Lung (tissue), 12 donors: ENCODE data around the gene ZNF436. TPM values are rescaled to one million over a fixed set of nuclear protein-coding genes. Genes with fewer than 3 reads are reported as not detected.

ENCODE experiments used
- ATAC-seq: fragments of 200-7000 bp; cut with Tn5 transposase; one replicate; pipeline ENCODE4 v1.9.1; 2020; ENCODE audit warnings: moderate number of reproducible peaks; ENCODE audit not compliant: insufficient read depth, low FRiP score
- DNase-seq, 3 donors: peaks; one replicate each; pipeline ENCODE4 v3.0.0-alpha.2; 2013 to 2017
- H3K27ac ChIP-seq, 2 donors: one replicate each; pipeline ENCODE4 v1.5.1; 2013; ENCODE audit warnings: mild to moderate bottlenecking in 2 of 2, moderate library complexity in 2 of 2, control low read depth in 1 of 2, inconsistent platforms in 1 of 2, low read depth in 1 of 2, low read length in 1 of 2
- H3K27me3 ChIP-seq, 3 donors: one replicate each; pipeline ENCODE4 v1.5.1; 2013; ENCODE audit warnings: low read length in 2 of 3; ENCODE audit not compliant: control insufficient read depth in 3 of 3, insufficient read depth in 3 of 3
- H3K36me3 ChIP-seq, 4 donors: one replicate each; pipeline ENCODE4 v1.5.1; 2013; ENCODE audit warnings: low read length in 4 of 4, mild to moderate bottlenecking in 1 of 4, moderate library complexity in 1 of 4; ENCODE audit not compliant: control insufficient read depth in 4 of 4, insufficient read depth in 4 of 4
- H3K4me1 ChIP-seq, 5 donors: one replicate each; pipeline ENCODE4 v1.5.1; 2013; ENCODE audit warnings: low read length in 5 of 5, mild to moderate bottlenecking in 2 of 5, moderate library complexity in 1 of 5; ENCODE audit not compliant: control insufficient read depth in 5 of 5, insufficient read depth in 5 of 5
- H3K4me3 ChIP-seq: one replicate; pipeline ENCODE4 v1.5.1; 2013; ENCODE audit warnings: mild to moderate bottlenecking, control low read depth, moderate library complexity
- H3K9ac ChIP-seq, 2 donors: one replicate each; pipeline ENCODE4 v1.5.1; 2013; ENCODE audit warnings: low read length in 2 of 2, control low read depth in 1 of 2; ENCODE audit not compliant: insufficient read depth in 1 of 2
- H3K9me3 ChIP-seq, 4 donors: one replicate each; pipeline ENCODE4 v1.5.1; 2013; ENCODE audit warnings: low read length in 3 of 4, mild to moderate bottlenecking in 1 of 4, moderate library complexity in 1 of 4; ENCODE audit not compliant: control insufficient read depth in 4 of 4, insufficient read depth in 3 of 4
- WGBS, 2 donors: extraction: QIAGEN DNeasy Blood & Tissue Kit; methylation state at CpG; one replicate each; pipeline ENCODE4 v1.1.7; 2013; 5-methylcytosine and 5-hydroxymethylcytosine counted together
- polyA plus RNA-seq, 2 donors: library from polyadenylated mRNA; stranded (reverse); fragments of 200-250 nt; gene quantifications; one replicate each; pipeline ENCODE4 v1.2.1, GENCODE V29; 2013
- total RNA-seq, 2 donors: library from RNA; depleted of rRNA in 1 of 2; stranded (reverse); fragments of >200 nt in 1 of 2; gene quantifications; one replicate each; pipeline ENCODE4 v1.2.1, GENCODE V29; 2014 to 2021
- TF ChIP-seq, protein P1 (sequence below): IDR thresholded peaks from 2 replicates; pipeline ENCODE4 v1.5.1; 2012; ENCODE audit warnings: mild to moderate bottlenecking; ENCODE audit errors: control extremely low read depth, extremely low read depth
- donor health status: control.
- donor health status: control.
- donor health status: Bipolar disorder and iron deficiency.
- donor health status: healthy.
- donor health status: DM: yes; HTN: yes; CAD: no.

Gene ZNF436
- total and polyA plus RNA-seq, 4 donors: 2.1 to 30.9 (median 6.6) TPM

DNA sequence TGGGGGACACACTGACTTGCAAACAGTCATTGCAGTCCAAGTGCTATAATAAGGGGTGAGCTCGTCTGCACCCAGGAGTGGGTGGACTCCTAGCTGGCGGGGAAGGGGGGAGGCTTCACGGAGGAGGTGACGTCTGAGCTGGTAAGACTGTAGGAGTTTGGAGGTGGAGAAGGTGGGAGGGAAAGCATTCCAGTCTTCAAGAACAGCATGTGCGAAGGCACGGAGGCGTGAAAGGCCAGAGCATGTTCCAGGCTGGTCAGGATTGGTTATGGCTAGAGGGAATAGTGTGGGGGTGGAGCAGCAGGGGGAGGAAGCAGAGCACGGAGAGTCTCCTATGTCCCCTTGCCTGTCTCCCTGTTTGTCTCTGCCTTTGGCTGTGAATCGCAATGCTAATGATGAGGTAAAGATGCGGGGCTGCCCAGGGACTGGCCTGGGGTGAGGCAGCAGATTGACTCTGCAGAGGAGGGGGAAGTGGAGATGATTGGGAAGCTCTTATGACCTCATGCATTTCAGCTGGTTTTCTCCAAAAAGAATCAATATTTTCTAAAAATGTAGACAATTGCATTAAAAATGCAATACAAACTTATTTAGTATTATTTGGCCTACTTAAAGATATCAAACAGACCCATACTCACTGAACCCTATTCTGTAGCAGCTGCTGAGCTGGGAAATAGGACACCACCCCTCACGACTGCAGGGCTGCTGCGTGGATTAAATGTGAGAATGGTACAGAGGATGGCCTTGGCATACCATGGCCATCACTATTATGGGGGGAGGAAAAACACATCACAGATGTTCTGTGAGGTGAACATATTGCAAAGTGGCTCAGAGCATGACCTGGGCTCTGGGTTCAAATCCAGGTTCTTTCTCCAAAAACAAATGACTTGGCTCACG is 2.6 kb upstream of the ZNF436 start:
- Histone ChIP-seq H3K27ac (no peak overlapping the region), H3K27me3 (no peaks in the 10 kb centered on the region), H3K4me1 (peaks cover 12 to 28% (median 17%) of the 10 kb centered on the region in 5 donors), H3K4me3 (no peak overlapping the region), H3K9me3 (no peaks in the 10 kb centered on the region), H3K36me3 (peaks cover 0 to 17% (median 1%) of the 10 kb centered on the region in 4 donors), H3K9ac (no peak overlapping the region)
- ATAC-seq: no peak
- TF ChIP-seq, protein P1, sequence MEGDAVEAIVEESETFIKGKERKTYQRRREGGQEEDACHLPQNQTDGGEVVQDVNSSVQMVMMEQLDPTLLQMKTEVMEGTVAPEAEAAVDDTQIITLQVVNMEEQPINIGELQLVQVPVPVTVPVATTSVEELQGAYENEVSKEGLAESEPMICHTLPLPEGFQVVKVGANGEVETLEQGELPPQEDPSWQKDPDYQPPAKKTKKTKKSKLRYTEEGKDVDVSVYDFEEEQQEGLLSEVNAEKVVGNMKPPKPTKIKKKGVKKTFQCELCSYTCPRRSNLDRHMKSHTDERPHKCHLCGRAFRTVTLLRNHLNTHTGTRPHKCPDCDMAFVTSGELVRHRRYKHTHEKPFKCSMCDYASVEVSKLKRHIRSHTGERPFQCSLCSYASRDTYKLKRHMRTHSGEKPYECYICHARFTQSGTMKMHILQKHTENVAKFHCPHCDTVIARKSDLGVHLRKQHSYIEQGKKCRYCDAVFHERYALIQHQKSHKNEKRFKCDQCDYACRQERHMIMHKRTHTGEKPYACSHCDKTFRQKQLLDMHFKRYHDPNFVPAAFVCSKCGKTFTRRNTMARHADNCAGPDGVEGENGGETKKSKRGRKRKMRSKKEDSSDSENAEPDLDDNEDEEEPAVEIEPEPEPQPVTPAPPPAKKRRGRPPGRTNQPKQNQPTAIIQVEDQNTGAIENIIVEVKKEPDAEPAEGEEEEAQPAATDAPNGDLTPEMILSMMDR: no peak
- WGBS, 2 donors: 82 to 85% methylated on average over 13 of the region's 13 CpGs
- no peak for DNase-seq

DNA sequence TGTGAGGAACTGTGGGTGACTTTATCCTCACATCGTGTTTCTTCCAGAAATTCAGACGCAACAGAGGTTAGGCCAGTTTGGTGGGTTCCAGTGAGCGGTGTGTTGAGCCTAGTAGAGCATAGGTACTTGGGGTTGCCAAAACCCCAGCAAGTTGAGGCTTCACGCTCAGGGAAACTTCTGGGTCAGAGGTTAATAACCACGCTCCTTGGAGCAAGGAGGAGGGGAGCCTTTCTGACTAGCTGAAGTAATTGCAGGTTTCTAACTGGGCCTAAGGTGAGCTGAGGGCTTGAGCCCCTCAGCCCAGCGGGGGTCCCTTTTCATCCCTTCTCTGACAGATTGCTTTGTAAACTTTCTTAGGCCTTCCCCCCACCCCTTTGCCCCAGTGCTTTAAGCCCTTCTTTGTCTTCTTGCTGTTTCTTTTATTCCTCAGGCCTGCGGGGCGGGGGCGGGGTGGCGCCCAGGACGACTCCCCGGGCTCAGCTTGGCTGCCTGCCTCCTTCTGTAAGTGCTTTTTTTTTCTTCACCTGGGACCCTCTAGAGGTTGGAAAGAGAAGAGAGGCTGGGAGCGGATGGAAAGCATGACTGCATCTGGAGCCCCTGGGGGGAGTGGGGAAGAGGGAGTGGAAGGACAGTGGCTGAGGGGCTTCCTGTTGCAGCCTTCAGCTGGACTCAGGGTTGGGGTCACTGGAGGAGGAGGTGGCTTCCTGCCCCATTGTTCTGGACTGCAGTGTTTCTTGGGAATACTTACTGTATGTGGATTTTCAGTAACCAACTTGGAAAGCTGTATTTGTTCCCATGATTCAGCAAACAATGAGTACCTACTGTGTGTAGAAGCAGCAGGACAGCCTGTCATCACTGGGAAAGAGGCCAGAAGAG is 1.3 kb upstream of the ZNF436 start:
- H3K9ac ChIP-seq: peak overlapping the region in 1 of 2 donors; percentile 98
- peaks cover 12 to 28% (median 17%) of the 10 kb centered on the region in 5 donors for H3K4me1 ChIP-seq
- no peak for ATAC-seq
- H3K27me3 ChIP-seq: no peaks in the 10 kb centered on the region
- H3K27ac ChIP-seq: peak overlapping the region; percentile 55 to 94
- peaks cover 0 to 6% (median 0%) of the 10 kb centered on the region in 4 donors for H3K9me3 ChIP-seq
- peak; percentile 48 to 76 (median 65) for DNase-seq
- no peak overlapping the region for H3K4me3 ChIP-seq
- 45 to 57% methylated on average over 13 of the region's 13 CpGs for WGBS, 2 donors
- H3K36me3 ChIP-seq: peaks cover 0 to 28% (median 8%) of the 10 kb centered on the region in 4 donors
- TF ChIP-seq, protein P1: no peak

DNA sequence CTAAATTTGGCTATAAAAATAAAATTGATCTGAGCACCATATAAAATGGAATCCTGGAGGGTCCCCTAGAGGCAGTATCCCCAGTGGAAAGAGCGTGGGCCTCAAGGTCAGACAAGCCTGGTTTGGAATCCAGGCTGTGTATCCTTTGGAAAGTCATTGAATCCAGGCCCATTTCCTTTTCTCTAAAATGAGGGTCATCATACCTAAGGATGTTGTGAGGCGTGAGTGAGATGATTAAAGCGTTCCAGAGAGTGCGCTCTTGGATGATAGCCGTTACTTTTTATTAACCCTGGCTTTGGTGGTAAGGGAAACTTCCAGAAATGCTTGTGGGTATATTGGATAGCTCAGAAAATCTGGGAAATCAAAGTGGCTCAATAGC is 683 bp upstream of the ZNF436 start:
- no peak overlapping the region for H3K4me3 ChIP-seq
- ATAC-seq (no peak), DNase-seq (peak in 1 of 3 donors; percentile 46)
- TF ChIP-seq, protein P1: no peak
- H3K27me3 ChIP-seq: no peaks in the 10 kb centered on the region
- peaks cover 12 to 28% (median 17%) of the 10 kb centered on the region in 5 donors for H3K4me1 ChIP-seq
- H3K9me3 ChIP-seq: peaks cover 0 to 6% (median 0%) of the 10 kb centered on the region in 4 donors
- 64 to 75% methylated on average over 5 of the region's 5 CpGs for WGBS, 2 donors
- H3K36me3 ChIP-seq: peaks cover 0 to 28% (median 9%) of the 10 kb centered on the region in 4 donors
- H3K9ac ChIP-seq: peak overlapping the region; percentile 70 to 98
- H3K27ac ChIP-seq: peak overlapping the region; percentile 55 to 94
